Keratinocyte (primary cell): ENCODE results near the gene KLHL29. TPM values are rescaled to one million over a fixed set of nuclear protein-coding genes. Genes with fewer than 3 reads are reported as not detected.

Experiments used
- DNase-seq: peaks from one replicate; pipeline ENCODE4 v3.0.0-alpha.2; 2011; ENCODE audit warnings: low read depth, missing footprints, low spot score
- FAIRE-seq: peaks from 2 replicates; lab custom pipeline; 2011; peaks lifted over from hg19 to GRCh38; lab: Jason Lieb, UNC
- H2AFZ ChIP-seq: 2 replicates; pipeline ENCODE4 v1.6.0; 2012; ENCODE audit warnings: low read length, control low read depth, inconsistent platforms; ENCODE audit not compliant: control insufficient read depth
- H3K27ac ChIP-seq: 2 replicates; pipeline ENCODE4 v1.5.1; 2011; ENCODE audit warnings: low read length; ENCODE audit not compliant: control insufficient read depth, insufficient read depth
- H3K27me3 ChIP-seq: 3 replicates; pipeline ENCODE4 v1.6.0; 2011; ENCODE audit warnings: low read length; ENCODE audit not compliant: control insufficient read depth, insufficient read depth; ENCODE audit errors: extremely low read depth
- H3K36me3 ChIP-seq, 2 experiments: 2 replicates in 1 of 2; 3 replicates in 1 of 2; pipeline ENCODE4 v1.5.1; 2011; ENCODE audit warnings: low read length in 2 of 2, mild to moderate bottlenecking in 1 of 2; ENCODE audit not compliant: control insufficient read depth in 2 of 2, insufficient read depth in 2 of 2; ENCODE audit errors: extremely low read depth in 1 of 2
- H3K4me1 ChIP-seq: 3 replicates; pipeline ENCODE4 v1.5.1; 2011; ENCODE audit warnings: low read length; ENCODE audit not compliant: control insufficient read depth, insufficient read depth; ENCODE audit errors: extremely low read depth
- H3K4me2 ChIP-seq: 3 replicates; pipeline ENCODE4 v1.6.0; 2011; ENCODE audit warnings: low read depth, low read length; ENCODE audit not compliant: control insufficient read depth, insufficient read depth; ENCODE audit errors: extremely low read depth
- H3K4me3 ChIP-seq, 3 experiments: fragments of 200-600 bp in 1 of 3; sonication (generic) in 1 of 3; 2 replicates in 2 of 3; 3 replicates in 1 of 3; pipeline ENCODE4 v1.5.1; 2011 to 2016; ENCODE audit warnings: low read length in 3 of 3, mild to moderate bottlenecking in 3 of 3, control low read depth in 2 of 3, inconsistent platforms in 1 of 3, low read depth in 1 of 3, mixed read lengths in 1 of 3, mixed run types in 1 of 3, moderate library complexity in 1 of 3; ENCODE audit not compliant: control insufficient read depth in 2 of 3, insufficient read depth in 2 of 3; ENCODE audit errors: extremely low read depth in 1 of 3
- H3K79me2 ChIP-seq: 2 replicates; pipeline ENCODE4 v1.6.0; 2012; ENCODE audit warnings: low read length; ENCODE audit not compliant: control insufficient read depth, insufficient read depth
- H3K9ac ChIP-seq: 3 replicates; pipeline ENCODE4 v1.6.0; 2011; ENCODE audit warnings: low read length; ENCODE audit not compliant: control insufficient read depth, insufficient read depth; ENCODE audit errors: extremely low read depth
- H3K9me1 ChIP-seq: 3 replicates; pipeline ENCODE4 v1.6.0; 2011; ENCODE audit warnings: low read length; ENCODE audit not compliant: control insufficient read depth, insufficient read depth; ENCODE audit errors: extremely low read depth
- H3K9me3 ChIP-seq: 2 replicates; pipeline ENCODE4 v1.5.1; 2012; ENCODE audit warnings: low read depth, low read length; ENCODE audit not compliant: control insufficient read depth
- H4K20me1 ChIP-seq: 3 replicates; pipeline ENCODE4 v1.6.0; 2011; ENCODE audit warnings: low read length; ENCODE audit not compliant: control insufficient read depth, insufficient read depth; ENCODE audit errors: extremely low read depth
- CTCF ChIP-seq, 3 experiments: IDR thresholded peaks in 1 of 3; conservative IDR thresholded peaks in 1 of 3; optimal IDR thresholded peaks in 1 of 3; 2 replicates in 2 of 3; 3 replicates in 1 of 3; pipeline versions ENCODE3 to v1.5.1; 2011; ENCODE audit warnings: low read length in 3 of 3, mild to moderate bottlenecking in 3 of 3, moderate library complexity in 2 of 3, control low read depth in 1 of 3, inconsistent platforms in 1 of 3; ENCODE audit not compliant: insufficient read depth in 2 of 3; ENCODE audit errors: extremely low read depth in 1 of 3
- EZH2 ChIP-seq: IDR thresholded peaks from one replicate; pipeline ENCODE4 v1.6.1; 2012; ENCODE audit warnings: inconsistent platforms, mild to moderate bottlenecking, low read length, moderate library complexity
- dilution Hi-C: fragments of 300-500 bp; cut with MboI; formaldehyde crosslinking; loops from one replicate; pipeline ENCODE4 v1.7.0; 2020; ENCODE audit warnings: low sequenced_read_pairs; ENCODE audit not compliant: extremely low pct_ligation_motif_present
- polyA plus RNA-seq, 5 experiments: library from polyadenylated mRNA; depleted of rRNA in 3 of 5; stranded (reverse) in 3 of 5; stranded (forward) in 1 of 5; unstranded in 1 of 5; fragments of >200 nt; gene quantifications; 1 replicate in 1 of 5; 2 replicates in 3 of 5; 3 replicates in 1 of 5; pipeline versions ENCODE4 v1.2.1 to v1.2.3, GENCODE V29; 2011 to 2012; ENCODE audit warnings: missing spikeins in 2 of 5, low read depth in 1 of 5, low replicate concordance in 1 of 5

KLHL29 gene
- polyA plus RNA-seq, 1 donor (not counting 4 experiments of a cell fraction or from before 2014, with no cell fraction given), result 4.7 TPM

GRCh38 chr2:23756593-23757292 is 371.8 kb downstream of the KLHL29 start:
- Histone ChIP-seq H3K27me3 (no peaks in the 10 kb centered on the region), H3K4me2 (peak overlapping the region; percentile 67), H3K9me3 (no peaks in the 10 kb centered on the region), H3K27ac (peak overlapping the region; percentile 85), H3K9ac (no peak overlapping the region), H3K79me2 (no peaks in the 10 kb centered on the region), H4K20me1 (no peaks in the 10 kb centered on the region), H2AFZ (no peak overlapping the region), H3K36me3 (peaks cover 6% of the 10 kb centered on the region in 2 experiments), H3K4me1 (peaks cover 42% of the 10 kb centered on the region), H3K4me3 (peak overlapping the region in 2 of 3 experiments; percentile 24 to 30), H3K9me1 (no peaks in the 10 kb centered on the region)
- dilution Hi-C loops, result no loop called here
- DNase-seq (peak; percentile 59), FAIRE-seq (peak; percentile 82)
- TF ChIP-seq CTCF (optimal IDR thresholded peaks at IDR 0.05 in 1 of 3, IDR thresholded peaks at IDR 0.05 in 1 of 3, conservative IDR thresholded peaks at IDR 0.05 in 1 of 3; ENCODE audit: extremely low read depth in 1 of 3, insufficient read depth in 2 of 3, low read length in 3 of 3) (no peak), EZH2 (no peak)

GRCh38 chr2:23757686-23758433 is 372.9 kb downstream of the KLHL29 start:
- H3K27me3 ChIP-seq, result no peaks in the 10 kb centered on the region
- H2AFZ ChIP-seq, result no peak overlapping the region
- DNase-seq (peak; percentile 49), FAIRE-seq (peak; percentile 99)
- no peak for TF ChIP-seq EZH2
- TF ChIP-seq CTCF (optimal IDR thresholded peaks at IDR 0.05 in 1 of 3, IDR thresholded peaks at IDR 0.05 in 1 of 3, conservative IDR thresholded peaks at IDR 0.05 in 1 of 3; ENCODE audit: extremely low read depth in 1 of 3, insufficient read depth in 2 of 3, low read length in 3 of 3), result no peak
- H3K9ac ChIP-seq, result peak overlapping the region; percentile 3
- H3K9me1 ChIP-seq, result no peaks in the 10 kb centered on the region
- peak overlapping the region; percentile 85 for H3K27ac ChIP-seq
- H3K79me2 ChIP-seq, result no peaks in the 10 kb centered on the region
- H3K4me3 ChIP-seq, result no peak overlapping the region
- dilution Hi-C loops, result no loop called here
- H4K20me1 ChIP-seq, result no peaks in the 10 kb centered on the region
- peaks cover 4 to 6% of the 10 kb centered on the region in 2 experiments for H3K36me3 ChIP-seq
- H3K4me2 ChIP-seq, result peak overlapping the region; percentile 67
- peaks cover 42% of the 10 kb centered on the region for H3K4me1 ChIP-seq
- H3K9me3 ChIP-seq, result no peaks in the 10 kb centered on the region
